ENCODE results near the gene CDK2. TPM values are rescaled to one million over a fixed set of nuclear protein-coding genes. Genes with fewer than 3 reads are reported as not detected.
"Not testable (repeated sequence)": the region's sequence is repeated elsewhere in the genome, so short reads cannot be mapped to it uniquely, and the experiment has no call there.

The CDK2 gene
- total and polyA plus RNA-seq, 4 donors = 5.1 to 22.6 (median 8.0) TPM

GRCh38 chr12:56001487-56002100 lies 35.0 kb downstream of the CDK2 start:
- peak overlapping the region; percentile 52 to 68 for H3K27ac ChIP-seq (ENCODE audit: low read depth in 1 of 2, low read length in 2 of 2)
- WGBS = 28% methylated on average over 7 of the region's 7 CpGs
- peak overlapping the region in 2 of 3 donors; percentile 9 to 24 for H3K4me3 ChIP-seq (ENCODE audit: low read depth in 1 of 3, low read length in 3 of 3)
- no peaks in the 10 kb centered on the region for H3K9me3 ChIP-seq (ENCODE audit: control insufficient read depth in 4 of 4, low read length in 3 of 4)
- peaks cover 7 to 31% (median 27%) of the 10 kb centered on the region in 4 donors for H3K4me1 ChIP-seq (ENCODE audit: control insufficient read depth in 4 of 4, insufficient read depth in 4 of 4, low read length in 3 of 4)
- H3K36me3 ChIP-seq (ENCODE audit: control insufficient read depth in 4 of 4, insufficient read depth in 3 of 4, low read depth in 1 of 4, low read length in 3 of 4) = peaks cover 0 to 15% (median 11%) of the 10 kb centered on the region in 4 donors
- TF ChIP-seq TAF1 (conservative IDR thresholded peaks at IDR 0.05) (no peak), HNF4A (conservative IDR thresholded peaks at IDR 0.05) (peak; percentile 25 to 30), HNF4G (IDR thresholded peaks at IDR 0.05) (no peak), ATF3 (IDR thresholded peaks at IDR 0.05) (no peak), SP1 (IDR thresholded peaks at IDR 0.05) (peak; percentile 8)
- H3K27me3 ChIP-seq (ENCODE audit: control insufficient read depth in 4 of 4, insufficient read depth in 4 of 4, low read length in 3 of 4) = no peaks in the 10 kb centered on the region
- no peak overlapping the region for H3K9ac ChIP-seq (ENCODE audit: low read depth in 1 of 2, low read length in 2 of 2)
- DNase-seq (ENCODE audit: low spot score) = no peak

GRCh38 chr12:56003376-56003775 lies 36.7 kb downstream of the CDK2 start:
- not testable (repeated sequence) for H3K9ac ChIP-seq (ENCODE audit: low read depth in 1 of 2, low read length in 2 of 2); DNase-seq (ENCODE audit: low spot score); H3K9me3 ChIP-seq (ENCODE audit: control insufficient read depth in 4 of 4, low read length in 3 of 4); H3K27ac ChIP-seq (ENCODE audit: low read depth in 1 of 2, low read length in 2 of 2); H3K4me3 ChIP-seq (ENCODE audit: low read depth in 1 of 3, low read length in 3 of 3); H3K27me3 ChIP-seq (ENCODE audit: control insufficient read depth in 4 of 4, insufficient read depth in 4 of 4, low read length in 3 of 4)
- peaks cover 6 to 30% (median 21%) of the 10 kb centered on the region in 4 donors for H3K4me1 ChIP-seq (ENCODE audit: control insufficient read depth in 4 of 4, insufficient read depth in 4 of 4, low read length in 3 of 4)
- 84% methylated on average over 5 of the region's 5 CpGs for WGBS
- peaks cover 0 to 15% (median 11%) of the 10 kb centered on the region in 4 donors for H3K36me3 ChIP-seq (ENCODE audit: control insufficient read depth in 4 of 4, insufficient read depth in 3 of 4, low read depth in 1 of 4, low read length in 3 of 4)

GRCh38 chr12:56004211-56004610 lies 37.6 kb downstream of the CDK2 start:
- Histone ChIP-seq H3K4me3 (ENCODE audit: low read depth in 1 of 3, low read length in 3 of 3) (no peak overlapping the region), H3K4me1 (ENCODE audit: control insufficient read depth in 4 of 4, insufficient read depth in 4 of 4, low read length in 3 of 4) (peaks cover 3 to 23% (median 15%) of the 10 kb centered on the region in 4 donors), H3K27me3 (ENCODE audit: control insufficient read depth in 4 of 4, insufficient read depth in 4 of 4, low read length in 3 of 4) (no peaks in the 10 kb centered on the region), H3K9me3 (ENCODE audit: control insufficient read depth in 4 of 4, low read length in 3 of 4) (no peaks in the 10 kb centered on the region), H3K36me3 (ENCODE audit: control insufficient read depth in 4 of 4, insufficient read depth in 3 of 4, low read depth in 1 of 4, low read length in 3 of 4) (peaks cover 0 to 15% (median 11%) of the 10 kb centered on the region in 4 donors), H3K9ac (ENCODE audit: low read depth in 1 of 2, low read length in 2 of 2) (no peak overlapping the region), H3K27ac (ENCODE audit: low read depth in 1 of 2, low read length in 2 of 2) (no peak overlapping the region)
- 96% methylated on average over 10 of the region's 10 CpGs for WGBS
- TF ChIP-seq REST (IDR thresholded peaks at IDR 0.05) (no peak), HNF4G (IDR thresholded peaks at IDR 0.05) (no peak), RXRA (IDR thresholded peaks at IDR 0.05) (no peak), NR2F2 (IDR thresholded peaks at IDR 0.05) (no peak), CTCF (IDR thresholded peaks at IDR 0.05; ENCODE audit: low read depth, low read length, missing input control) (no peak), GABPA (IDR thresholded peaks at IDR 0.05 in 1 of 2, conservative IDR thresholded peaks at IDR 0.05 in 1 of 2) (no peak), MAX (IDR thresholded peaks at IDR 0.05) (no peak), ZBTB33 (IDR thresholded peaks at IDR 0.05) (no peak), ATF3 (IDR thresholded peaks at IDR 0.05) (no peak), FOXA1 (IDR thresholded peaks at IDR 0.05) (no peak), YY1 (IDR thresholded peaks at IDR 0.05) (no peak)
- no peak for DNase-seq (ENCODE audit: low spot score)
